Germinal center (tissue), 1 donor: ENCODE data around the gene AADACL2.
"Not testable (repeated sequence)": the region's sequence is repeated elsewhere in the genome, so short reads cannot be mapped to it uniquely, and the experiment has no call there.

Source experiments
- DNase-seq: peaks from one replicate; pipeline ENCODE4 v3.0.0; 2012; ENCODE audit warnings: mixed read lengths, low spot score

The AADACL2 gene, protein sequence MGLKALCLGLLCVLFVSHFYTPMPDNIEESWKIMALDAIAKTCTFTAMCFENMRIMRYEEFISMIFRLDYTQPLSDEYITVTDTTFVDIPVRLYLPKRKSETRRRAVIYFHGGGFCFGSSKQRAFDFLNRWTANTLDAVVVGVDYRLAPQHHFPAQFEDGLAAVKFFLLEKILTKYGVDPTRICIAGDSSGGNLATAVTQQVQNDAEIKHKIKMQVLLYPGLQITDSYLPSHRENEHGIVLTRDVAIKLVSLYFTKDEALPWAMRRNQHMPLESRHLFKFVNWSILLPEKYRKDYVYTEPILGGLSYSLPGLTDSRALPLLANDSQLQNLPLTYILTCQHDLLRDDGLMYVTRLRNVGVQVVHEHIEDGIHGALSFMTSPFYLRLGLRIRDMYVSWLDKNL

DNA sequence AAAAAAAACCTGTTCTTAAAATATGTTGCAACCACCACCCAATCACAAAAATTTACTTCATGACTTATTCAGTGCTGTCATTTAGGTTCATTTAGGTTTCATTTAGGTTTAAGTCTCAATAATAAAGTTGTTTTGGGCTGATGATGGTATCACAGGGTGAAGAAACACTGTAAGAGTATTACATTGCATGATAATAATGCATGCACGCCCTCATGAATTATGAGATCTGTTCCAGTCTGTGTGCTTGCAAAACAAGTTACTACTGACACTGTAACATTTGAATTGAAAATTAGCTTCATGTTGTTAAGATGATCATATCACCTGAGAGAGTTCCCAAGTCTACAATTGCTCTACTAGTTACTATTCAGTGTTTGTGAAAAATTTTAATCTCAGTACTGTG is at the start of gene AADACL2:
TSS of gene AADACL2 (plus strand) at position 315 of the 400 bp plus-strand sequence. CDS start 109 bp downstream, outside the sequence.
- no peak for DNase-seq

DNA sequence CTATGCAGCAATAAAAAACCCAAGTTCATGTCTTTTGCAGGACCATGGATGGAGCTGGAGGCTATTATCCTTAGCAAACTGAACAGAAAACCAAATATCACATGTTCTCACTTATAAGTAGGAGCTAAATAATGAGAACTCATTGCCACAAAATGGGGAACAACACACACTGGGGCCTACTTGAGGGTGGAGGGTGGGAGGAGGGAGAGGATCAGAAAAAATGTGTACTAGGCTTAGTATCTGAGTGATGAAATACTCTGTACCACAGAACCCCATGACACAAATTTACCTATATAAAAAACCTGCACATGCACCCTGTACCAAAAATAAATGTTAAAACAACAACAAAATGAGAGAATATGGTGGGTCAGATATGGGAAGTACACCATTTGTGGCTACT is 49.6 kb upstream of the AADACL2 start:
- DNase-seq = no peak

DNA sequence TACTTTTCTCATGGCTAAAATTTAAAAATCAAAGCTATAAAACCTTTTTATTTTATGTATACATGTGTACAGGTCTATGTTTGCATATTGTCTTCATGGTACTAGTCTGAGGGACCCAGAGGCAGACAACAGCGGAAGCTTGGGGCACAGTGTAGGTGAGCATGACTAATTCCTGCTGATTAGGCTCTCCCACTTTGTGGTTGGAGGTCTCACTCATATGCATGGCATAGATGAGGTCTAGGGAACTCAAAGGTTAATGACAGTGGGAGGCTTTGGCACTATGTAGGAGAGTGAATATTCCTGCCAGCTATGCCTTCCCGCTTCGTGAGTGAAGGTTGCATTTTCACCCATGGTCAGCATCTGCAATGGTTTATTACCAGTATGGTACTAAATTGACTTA is 47.5 kb upstream of the AADACL2 start:
- no peak for DNase-seq

DNA sequence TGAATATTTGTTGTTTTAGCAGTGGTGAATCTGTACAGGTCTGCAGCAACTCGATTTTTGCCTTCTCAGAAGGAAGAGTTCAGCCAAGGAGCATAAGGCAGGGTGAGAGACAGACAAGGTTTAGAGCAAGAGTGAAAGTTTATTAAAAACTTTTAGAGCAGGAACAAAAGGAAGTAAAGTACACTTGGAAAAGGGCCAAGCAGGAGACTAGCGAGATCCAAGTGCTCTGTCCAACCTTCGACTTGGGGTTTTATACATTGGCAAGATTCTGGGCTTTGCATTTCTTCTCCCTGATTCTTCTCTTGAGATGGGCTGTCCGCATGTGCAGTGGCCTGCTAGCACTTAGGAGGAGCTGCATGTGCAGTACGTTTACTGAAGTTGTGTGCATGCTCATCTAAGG is 46.7 kb upstream of the AADACL2 start:
- no peak for DNase-seq

DNA sequence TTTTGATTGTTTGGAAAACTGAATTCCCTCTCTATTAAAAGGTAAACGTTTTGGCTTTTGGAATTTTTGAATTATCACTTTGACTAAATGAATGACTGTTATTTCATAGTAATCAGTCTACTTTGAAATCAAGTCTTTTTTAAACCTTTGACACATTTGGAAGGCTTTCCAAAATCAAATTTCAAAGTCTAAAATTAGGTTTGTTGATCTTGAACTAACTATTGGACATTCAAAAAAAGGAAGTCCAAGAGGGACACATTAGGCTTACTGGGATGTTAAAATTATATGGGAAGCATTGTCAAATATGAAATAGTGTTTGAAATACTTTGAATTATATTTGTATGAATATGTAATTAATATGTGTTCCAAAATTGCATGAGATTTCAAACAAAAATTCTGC is 45.2 kb upstream of the AADACL2 start:
- DNase-seq = no peak

DNA sequence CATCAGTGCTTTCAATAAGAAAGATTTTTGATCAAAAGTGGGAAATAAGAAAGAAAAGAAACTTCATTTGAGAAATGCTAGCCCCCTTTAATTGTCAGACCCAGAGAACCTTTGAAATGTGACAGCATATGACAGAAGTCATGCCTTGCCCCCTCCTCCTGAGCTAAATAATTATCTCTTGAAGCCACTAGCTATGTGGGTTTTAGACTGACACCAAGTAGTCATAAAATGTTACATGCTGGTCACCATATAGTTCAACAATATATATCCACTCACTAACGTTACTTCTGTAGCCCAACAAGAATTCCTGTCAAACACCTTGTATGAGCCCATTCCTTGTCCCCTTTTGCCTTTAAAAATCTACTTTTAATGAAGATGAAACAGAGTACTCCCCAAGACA is 43.1 kb upstream of the AADACL2 start:
- no peak for DNase-seq

DNA sequence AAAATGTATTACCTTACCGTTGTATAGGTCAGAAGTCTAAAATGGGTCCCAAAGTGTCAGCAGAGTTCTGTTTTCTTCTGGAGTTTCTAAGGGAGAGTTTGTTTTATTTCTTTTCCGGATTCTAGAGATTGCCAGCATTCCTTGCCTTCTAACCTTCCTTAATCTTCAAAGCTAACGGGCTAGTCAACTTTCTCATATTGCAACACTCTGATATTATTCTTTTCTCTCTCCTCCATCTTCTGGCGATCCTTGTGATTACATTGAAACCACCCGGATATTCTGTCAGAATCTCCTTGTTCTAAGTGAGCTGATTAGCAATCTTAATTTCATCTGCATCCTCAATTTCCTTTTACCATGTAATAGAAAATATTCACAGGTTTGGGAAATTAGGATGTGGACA is 36.2 kb upstream of the AADACL2 start:
- DNase-seq = no peak

DNA sequence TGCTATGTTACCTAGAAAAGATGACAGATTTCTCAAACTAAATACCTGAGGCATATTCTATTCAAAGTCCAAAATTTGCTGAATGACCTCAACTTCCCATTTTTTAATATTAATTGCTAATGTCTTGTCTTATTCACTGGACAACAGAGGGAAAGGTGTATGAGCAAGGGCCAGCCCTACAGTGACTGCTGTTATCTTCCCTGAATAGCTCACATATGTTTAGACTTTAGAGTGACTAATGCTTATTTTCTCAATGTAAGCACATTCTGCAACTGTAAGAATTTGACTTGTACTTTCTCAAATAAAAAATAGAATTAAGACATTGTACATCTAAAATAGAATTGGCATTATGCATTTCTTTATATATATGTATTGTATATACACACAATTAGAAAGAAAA is 26.5 kb upstream of the AADACL2 start:
- no peak for DNase-seq

DNA sequence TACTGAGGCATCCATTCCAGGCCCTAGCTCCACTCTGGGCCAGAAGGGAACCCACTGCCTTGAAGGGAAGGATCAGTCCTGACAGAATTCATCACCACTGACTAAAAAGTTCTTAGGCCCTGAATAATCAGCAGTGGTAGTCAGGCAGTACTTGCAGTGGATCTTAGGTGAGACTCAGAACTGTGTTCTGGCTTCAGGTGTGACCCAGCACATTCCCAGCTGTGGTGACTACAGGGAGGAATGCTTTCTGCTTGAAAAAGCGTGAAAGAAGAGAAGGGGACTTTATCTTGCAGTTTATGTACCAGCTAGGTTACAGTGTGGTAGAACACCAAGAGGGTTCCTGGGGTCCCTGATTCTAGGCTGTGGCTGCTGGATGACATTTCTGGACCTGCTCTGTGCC is 24.9 kb upstream of the AADACL2 start:
- DNase-seq = no peak

DNA sequence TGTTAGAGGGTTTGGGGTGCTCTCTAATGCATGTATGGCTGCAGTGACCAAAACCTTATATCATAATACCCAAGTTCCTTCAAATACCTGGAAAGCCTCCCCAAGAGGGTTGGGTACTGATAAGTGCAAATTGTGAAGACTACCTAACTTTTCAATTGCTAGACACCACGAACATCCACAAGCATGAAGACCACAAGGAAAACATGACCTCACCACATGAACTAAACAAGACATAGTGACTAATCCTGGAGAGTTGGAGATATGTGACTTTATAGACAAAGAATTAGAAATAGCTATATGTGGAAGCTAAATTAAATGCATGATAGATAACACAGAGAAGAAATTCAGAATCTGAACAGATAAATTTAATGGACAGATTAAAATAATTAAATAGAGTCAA is 23.9 kb upstream of the AADACL2 start:
- no peak for DNase-seq

DNA sequence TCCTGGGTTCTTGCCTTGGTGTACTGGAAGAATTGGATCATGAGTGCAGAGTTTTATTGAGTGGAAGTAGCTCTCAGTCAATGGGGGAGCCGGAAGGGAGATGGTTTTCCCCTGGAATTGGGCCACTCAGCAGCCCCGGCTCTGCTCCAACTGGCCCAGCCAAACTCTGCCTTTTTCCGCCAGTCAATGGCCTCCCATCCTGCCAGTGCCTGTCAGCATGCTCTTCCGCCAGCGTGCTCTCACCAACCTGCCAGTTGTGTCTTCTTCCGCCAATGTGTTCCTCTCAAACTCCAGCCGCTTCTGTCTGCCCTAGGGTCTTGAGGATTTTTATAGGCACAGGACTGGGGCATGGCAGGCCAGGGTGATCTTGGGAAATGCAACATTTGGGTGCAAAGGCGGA is 12.4 kb upstream of the AADACL2 start:
- DNase-seq = no peak

DNA sequence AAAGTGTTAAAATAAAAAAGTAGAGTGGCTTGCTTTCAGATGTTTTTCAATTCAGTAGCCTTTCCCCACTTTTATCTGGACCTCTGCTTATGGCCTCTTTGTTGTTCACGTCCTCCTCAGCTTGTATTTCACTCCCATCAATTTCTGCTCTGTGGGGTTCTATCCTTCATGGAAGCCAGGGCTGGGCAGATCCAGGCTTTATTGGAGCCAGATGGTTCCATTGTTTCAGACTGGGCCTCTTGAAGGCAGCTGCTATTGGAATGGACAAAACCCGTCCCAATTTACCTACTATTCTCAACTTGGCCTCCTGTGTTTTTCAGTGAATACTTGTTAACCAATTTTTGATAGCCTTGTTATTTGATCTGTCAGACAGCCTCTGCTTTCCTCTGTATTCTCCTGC is 10.9 kb upstream of the AADACL2 start:
- DNase-seq = no peak

DNA sequence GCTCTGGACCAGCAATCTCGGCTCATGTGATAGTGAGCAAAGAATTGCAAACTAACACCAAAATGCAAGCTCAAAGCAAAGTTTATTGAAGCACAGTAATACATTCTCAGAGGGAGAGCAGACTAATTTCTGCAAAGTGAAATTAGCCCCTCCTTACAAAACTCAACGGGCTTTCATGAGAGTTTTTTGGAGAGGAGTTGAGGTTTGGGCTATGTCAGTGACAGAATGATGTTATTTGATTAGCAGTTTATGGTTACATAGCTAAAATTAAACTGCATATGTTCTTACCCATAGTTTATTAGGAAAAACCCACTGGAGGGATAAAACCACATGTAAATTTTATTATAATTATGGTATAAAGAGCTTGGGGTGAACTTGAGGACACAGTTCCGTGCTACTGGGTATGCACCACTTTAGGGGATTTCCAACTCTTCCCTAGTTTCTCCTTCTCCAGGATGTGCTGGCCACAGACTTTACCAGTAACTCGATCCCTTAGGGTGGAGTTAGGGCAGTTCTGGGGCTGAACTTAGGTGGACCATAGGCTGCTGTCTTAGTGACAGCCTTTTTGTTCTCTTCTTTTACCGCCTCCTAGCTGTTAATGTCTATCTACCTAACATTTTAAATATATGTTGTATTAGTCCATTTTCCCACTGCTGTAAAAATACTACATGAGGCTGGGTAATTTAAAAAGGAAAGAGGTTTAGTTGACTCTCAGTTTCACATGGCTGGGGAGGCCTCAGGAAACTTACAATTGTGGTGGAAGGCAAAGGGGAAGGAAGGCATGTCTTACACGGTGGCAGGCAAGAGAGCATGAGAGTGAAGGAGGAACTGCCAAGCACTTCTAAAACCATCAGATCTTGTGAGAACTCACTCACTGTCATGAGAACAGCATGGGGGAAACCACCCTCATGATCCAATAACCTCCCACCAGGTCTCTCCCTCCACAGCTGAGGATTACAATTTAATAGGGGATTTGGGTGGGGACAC is 8.9 kb upstream of the AADACL2 start:
- DNase-seq = no peak

DNA sequence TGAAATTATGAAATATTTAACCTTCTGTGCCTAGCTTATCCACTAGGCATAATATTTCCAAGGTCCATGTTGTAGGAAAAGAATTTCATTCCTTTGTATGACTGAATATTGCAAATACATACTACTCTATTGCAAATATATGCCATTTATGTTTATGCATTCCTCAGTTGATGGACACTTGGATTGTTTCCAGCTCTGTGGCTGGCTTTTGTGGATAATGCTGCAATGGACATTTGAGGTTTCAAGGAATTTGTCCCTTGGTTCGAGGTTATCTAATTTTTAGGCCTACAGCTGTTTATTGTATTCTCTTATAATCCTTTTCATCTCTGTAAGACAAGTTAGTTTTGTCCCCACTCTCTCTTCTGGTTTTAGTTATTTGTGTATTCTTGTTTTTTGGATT is 7.7 kb upstream of the AADACL2 start:
- no peak for DNase-seq

DNA sequence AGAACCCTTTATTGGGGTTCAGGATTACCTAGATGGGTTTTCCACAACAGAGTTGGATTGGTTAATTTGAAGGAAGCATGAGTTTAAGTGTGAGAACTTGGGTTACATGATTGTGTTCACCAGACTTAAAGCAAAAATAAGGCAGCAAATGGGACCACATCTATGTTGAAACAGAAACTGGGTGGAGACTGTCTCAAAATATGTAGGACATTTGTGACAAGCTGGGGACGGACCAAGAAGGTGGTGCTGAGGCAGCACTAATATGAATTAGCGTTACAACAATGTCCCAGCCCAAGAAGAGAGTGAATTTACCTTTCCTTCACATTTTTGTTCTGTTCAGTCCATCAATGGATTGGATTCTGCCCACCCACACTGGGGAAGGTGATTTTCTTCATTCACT is 866 bp upstream of the AADACL2 start:
- no peak for DNase-seq

DNA sequence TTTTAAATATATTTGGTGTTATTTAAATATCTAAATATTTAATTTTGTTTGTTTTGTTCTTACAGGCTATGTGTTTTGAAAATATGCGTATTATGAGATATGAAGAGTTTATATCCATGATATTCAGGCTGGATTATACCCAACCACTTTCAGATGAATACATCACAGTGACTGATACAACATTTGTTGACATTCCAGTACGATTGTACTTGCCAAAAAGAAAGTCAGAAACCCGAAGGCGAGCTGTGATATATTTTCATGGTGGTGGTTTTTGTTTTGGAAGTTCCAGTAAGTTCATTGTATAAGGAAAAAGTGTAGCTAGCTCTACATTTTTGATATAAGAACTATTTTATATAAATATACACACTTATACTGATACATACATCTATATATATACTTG is 6.9 kb downstream of the AADACL2 start:
- no peak for DNase-seq

DNA sequence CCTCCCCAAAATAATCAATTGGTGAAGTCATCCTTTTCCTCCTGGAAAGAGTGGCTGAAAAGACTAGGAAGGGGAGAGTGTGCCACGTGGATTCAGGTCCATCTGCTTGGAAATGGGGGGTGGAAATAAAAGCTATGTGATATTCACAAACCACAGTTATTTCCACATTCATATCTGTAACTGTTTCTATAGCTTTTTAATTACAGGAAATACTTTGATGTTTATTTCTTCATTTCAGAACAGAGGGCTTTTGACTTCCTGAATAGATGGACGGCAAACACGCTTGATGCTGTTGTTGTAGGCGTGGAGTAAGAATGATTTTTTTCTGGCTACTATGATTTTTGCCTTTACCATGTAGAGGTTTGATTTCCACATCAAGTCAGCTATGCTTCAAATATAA is 10.1 kb downstream of the AADACL2 start:
- no peak for DNase-seq

DNA sequence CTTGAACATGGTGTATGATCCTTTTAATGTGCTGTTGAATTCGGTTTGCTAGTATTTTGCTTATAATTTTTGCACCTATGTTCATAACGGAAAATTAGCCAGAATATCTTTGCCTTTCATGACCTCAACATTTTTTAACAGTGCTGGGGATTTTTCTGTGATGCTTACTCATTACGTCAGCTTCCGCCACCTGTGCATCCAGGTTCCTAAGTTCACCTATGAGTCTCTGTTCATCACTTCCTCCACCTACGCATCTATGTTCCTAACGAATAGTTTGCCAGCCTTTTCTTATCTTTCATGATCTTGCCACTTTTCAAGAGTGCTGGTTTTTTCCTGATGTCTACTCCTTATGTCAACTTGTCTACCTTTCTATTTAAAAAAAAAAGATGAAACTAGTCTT is 16.5 kb downstream of the AADACL2 start:
- no peak for DNase-seq

DNA sequence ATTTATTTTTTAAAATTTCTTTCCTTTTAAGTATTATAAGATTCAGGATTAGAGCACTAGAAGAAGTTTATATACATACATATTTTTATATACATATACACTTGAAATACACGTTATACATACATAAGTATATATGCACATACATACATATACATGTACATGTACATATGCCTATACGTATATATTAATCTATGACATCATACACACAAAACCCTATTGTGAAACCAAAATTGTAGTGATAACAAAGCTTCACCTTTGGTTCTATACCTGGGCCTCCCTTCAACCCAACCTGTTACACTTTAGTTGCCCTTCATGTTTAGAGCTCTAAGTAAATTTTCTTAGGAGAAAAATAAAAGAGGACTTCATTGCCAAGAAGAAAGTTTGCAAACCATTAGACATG is 17.0 kb downstream of the AADACL2 start:
- DNase-seq = no peak

DNA sequence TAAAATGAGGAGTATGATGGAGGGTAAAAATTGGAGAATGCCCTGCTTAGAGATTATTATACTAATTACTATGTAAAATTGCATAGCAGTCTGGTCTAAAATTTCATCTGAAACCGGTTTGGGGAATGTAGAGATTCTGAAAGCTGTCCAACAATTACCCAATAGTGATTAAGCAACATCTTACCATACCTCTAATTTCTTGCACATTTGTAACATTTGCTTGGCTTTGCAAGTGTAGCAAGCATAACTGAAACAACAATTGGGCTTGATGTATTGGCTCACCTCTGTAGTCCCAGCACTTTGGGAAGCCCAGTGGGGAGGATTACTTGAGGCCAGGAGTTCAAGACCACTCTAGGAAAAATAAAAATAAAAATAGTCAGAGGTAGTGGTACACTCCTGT is 17.4 kb downstream of the AADACL2 start:
- DNase-seq = no peak

DNA sequence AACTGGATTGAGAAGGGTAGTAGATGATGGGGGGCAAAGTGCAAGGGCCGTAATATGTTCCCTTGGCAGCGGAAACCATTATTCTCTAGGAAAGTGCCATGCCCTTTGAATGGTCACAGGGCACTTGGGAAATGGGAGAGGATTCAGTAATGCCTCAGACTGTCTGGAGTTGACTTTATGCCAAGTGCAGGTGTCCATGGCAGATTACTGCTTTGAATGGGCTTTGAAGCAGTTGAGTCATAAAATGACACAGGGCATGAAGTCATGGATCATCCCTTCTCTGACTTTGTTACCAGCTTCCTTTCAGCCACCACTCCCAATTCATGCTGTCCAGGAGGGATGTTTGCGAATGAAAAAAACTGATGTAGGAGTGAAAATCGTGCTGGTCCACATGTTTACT is 20.1 kb downstream of the AADACL2 start:
- no peak for DNase-seq

DNA sequence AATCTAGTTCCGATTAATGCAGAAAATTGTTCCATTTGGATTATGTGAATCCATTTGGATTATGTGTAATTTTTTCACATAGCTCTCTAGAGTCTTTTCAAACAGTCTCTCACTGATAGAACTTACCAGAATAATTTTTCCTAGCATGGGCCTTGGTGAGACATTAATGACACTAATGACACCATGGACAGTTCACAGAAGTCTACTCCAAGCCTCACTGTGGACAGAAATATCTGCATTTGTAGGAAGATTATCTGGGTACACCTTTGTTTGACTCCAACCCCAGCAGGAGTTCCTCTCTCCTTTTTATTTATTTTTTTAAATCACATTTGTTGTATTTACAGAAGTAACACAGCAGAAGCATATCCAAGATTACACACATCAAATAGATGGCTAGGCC is 27.9 kb downstream of the AADACL2 start:
- no peak for DNase-seq

DNA sequence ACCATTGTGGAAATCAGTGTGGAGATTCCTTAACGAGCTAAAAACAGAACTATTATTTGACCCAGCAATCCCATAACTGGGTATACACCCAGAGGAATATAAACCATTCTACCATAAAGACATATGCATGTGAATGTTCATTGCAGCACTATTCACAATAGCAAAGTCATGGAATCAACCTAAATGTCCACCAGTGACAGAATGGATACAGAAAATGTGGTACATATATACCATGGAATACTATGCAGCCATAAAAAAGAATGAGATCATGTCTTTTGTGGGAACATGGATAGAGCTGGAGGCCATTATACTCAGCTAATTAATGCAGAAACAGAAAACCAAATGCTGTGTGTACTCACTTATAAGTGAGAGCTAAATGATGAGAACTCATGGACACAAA is 31.0 kb downstream of the AADACL2 start:
- not testable (repeated sequence) for DNase-seq
